ENCODE data around the gene MRPL58.
"Not testable (repeated sequence)": the region's sequence is repeated elsewhere in the genome, so short reads cannot be mapped to it uniquely, and the experiment has no call there.

MRPL58 gene

GRCh38 chr17:74987909-74988711 is 24.4 kb upstream of the MRPL58 start:
- peak in 1 of 2 experiments; percentile 22 for DNase-seq

- DNase-seq: no peak
Measured at GRCh38 chr17:74990581-74991105, 21.8 kb upstream of the MRPL58 start.

GRCh38 chr17:74992223-74992622 is 20.2 kb upstream of the MRPL58 start:
- DNase-seq: no peak

- DNase-seq: no peak
Measured at GRCh38 chr17:74994440-74994839, 18.0 kb upstream of the MRPL58 start.

GRCh38 chr17:74995847-74996246 is 16.6 kb upstream of the MRPL58 start:
- no peak for DNase-seq

- no peak for DNase-seq
Measured at GRCh38 chr17:74998783-74999182, 13.7 kb upstream of the MRPL58 start.

- DNase-seq: no peak
Measured at GRCh38 chr17:74999523-74999922, 12.9 kb upstream of the MRPL58 start.

GRCh38 chr17:75001915-75002843 is 10.3 kb upstream of the MRPL58 start:
- DNase-seq: no peak

GRCh38 chr17:75003070-75003956 is 9.2 kb upstream of the MRPL58 start:
- DNase-seq: no peak

GRCh38 chr17:75003957-75004355 is 8.5 kb upstream of the MRPL58 start:
- DNase-seq: no peak

- DNase-seq: no peak
Measured at GRCh38 chr17:75004371-75004770, 8.1 kb upstream of the MRPL58 start.

GRCh38 chr17:75005291-75005690 is 7.2 kb upstream of the MRPL58 start:
- DNase-seq: no peak

GRCh38 chr17:75006084-75006483 is 6.4 kb upstream of the MRPL58 start:
- not testable (repeated sequence) for DNase-seq

GRCh38 chr17:75006653-75007052 is 5.8 kb upstream of the MRPL58 start:
- no peak for DNase-seq

GRCh38 chr17:75008373-75008772 is 4.1 kb upstream of the MRPL58 start:
- DNase-seq: no peak

GRCh38 chr17:75009139-75009724 is 3.2 kb upstream of the MRPL58 start:
- no peak for DNase-seq

- no peak for DNase-seq
Measured at GRCh38 chr17:75010683-75011400, 1.6 kb upstream of the MRPL58 start.

GRCh38 chr17:75011401-75012095 is 922 bp upstream of the MRPL58 start:
- no peak for DNase-seq

GRCh38 chr17:75012096-75012345 is 449 bp upstream of the MRPL58 start:
- no peak for DNase-seq

GRCh38 chr17:75013092-75013559 is 656 bp downstream of the MRPL58 start:
- no peak for DNase-seq

GRCh38 chr17:75019146-75019545 is 6.7 kb downstream of the MRPL58 start:
- DNase-seq: no peak

Data from stimulated activated CD4-positive, alpha-beta T cell treated with anti-CD3 and anti-CD28 coated beads, Interleukin-4, amount 100 ng/mL, for 4 hours (primary cell).